DMS79 treated with DMSO at 0.1 percent for 48 hours (cell line): ENCODE data around the gene ADAMTS3.

Source experiments
- DNase-seq: peaks from one replicate; lab custom pipeline; 2025; lab: John Stamatoyannopoulos, UW

The ADAMTS3 gene

GRCh38 chr4:72568959-72569718 is at the start of gene ADAMTS3:
Gene ADAMTS3, minus strand, starts transcription at chr4:72569221. Its CDS starts 459 bp downstream, at chr4:72568762.
- peak; percentile 12 for DNase-seq

GRCh38 chr4:72613959-72614358 is 44.9 kb upstream of the ADAMTS3 start:
- DNase-seq = no peak

GRCh38 chr4:72606751-72607150 is 37.7 kb upstream of the ADAMTS3 start:
- no peak for DNase-seq

- no peak for DNase-seq
Measured at GRCh38 chr4:72604324-72604723, 35.3 kb upstream of the ADAMTS3 start.

GRCh38 chr4:72602396-72603376 is 33.7 kb upstream of the ADAMTS3 start:
- DNase-seq = no peak

GRCh38 chr4:72591547-72592454 is 22.8 kb upstream of the ADAMTS3 start:
- no peak for DNase-seq

- DNase-seq = no peak
Measured at GRCh38 chr4:72587334-72587733, 18.3 kb upstream of the ADAMTS3 start.

GRCh38 chr4:72582853-72583252 is 13.8 kb upstream of the ADAMTS3 start:
- no peak for DNase-seq

GRCh38 chr4:72577211-72577610 is 8.2 kb upstream of the ADAMTS3 start:
- no peak for DNase-seq

- no peak for DNase-seq
Measured at GRCh38 chr4:72571337-72571736, 2.3 kb upstream of the ADAMTS3 start.

- no peak for DNase-seq
Measured at GRCh38 chr4:72569719-72570235, 756 bp upstream of the ADAMTS3 start.

GRCh38 chr4:72567821-72568675 is 973 bp downstream of the ADAMTS3 start:
- no peak for DNase-seq

GRCh38 chr4:72567036-72567435 is 2.0 kb downstream of the ADAMTS3 start:
- no peak for DNase-seq

- DNase-seq = no peak
Measured at GRCh38 chr4:72566464-72566972, 2.5 kb downstream of the ADAMTS3 start.

- DNase-seq = no peak
Measured at GRCh38 chr4:72564789-72565188, 4.2 kb downstream of the ADAMTS3 start.

GRCh38 chr4:72564184-72564583 is 4.8 kb downstream of the ADAMTS3 start:
- DNase-seq = no peak

GRCh38 chr4:72558655-72559054 is 10.4 kb downstream of the ADAMTS3 start:
- DNase-seq = no peak

- no peak for DNase-seq
Measured at GRCh38 chr4:72557021-72557420, 12.0 kb downstream of the ADAMTS3 start.

- no peak for DNase-seq
Measured at GRCh38 chr4:72555377-72555831, 13.6 kb downstream of the ADAMTS3 start.
